ENCODE data around the gene BRDT. TPM values are rescaled to one million over a fixed set of nuclear protein-coding genes. Genes with fewer than 3 reads are reported as not detected.
A peak's percentile ranks its signal among the peaks of the same experiment; 100 is the strongest.

Gene BRDT
- total RNA-seq, result not detected in 2 replicates

- DNase-seq (ENCODE audit: low read depth), result no peak
Measured at GRCh38 chr1:91949356-91949699, at the start of gene BRDT. Gene BRDT, plus strand, starts transcription at chr1:91949401. Its CDS starts 13,354 bp downstream, at chr1:91962755.

- DNase-seq (ENCODE audit: low read depth), result peak; percentile 75
Measured at GRCh38 chr1:91900562-91900961, 48.6 kb upstream of the BRDT start.

- no peak for DNase-seq (ENCODE audit: low read depth)
Measured at GRCh38 chr1:91901231-91901630, 48.0 kb upstream of the BRDT start.

- no peak for DNase-seq (ENCODE audit: low read depth)
Measured at GRCh38 chr1:91912266-91912665, 36.9 kb upstream of the BRDT start.

GRCh38 chr1:91913018-91913417 lies 36.2 kb upstream of the BRDT start:
- DNase-seq (ENCODE audit: low read depth), result no peak

GRCh38 chr1:91916046-91916445 lies 33.2 kb upstream of the BRDT start:
- DNase-seq (ENCODE audit: low read depth), result no peak

GRCh38 chr1:91916811-91917460 lies 32.3 kb upstream of the BRDT start:
- DNase-seq (ENCODE audit: low read depth), result no peak

- DNase-seq (ENCODE audit: low read depth), result no peak
Measured at GRCh38 chr1:91919962-91920361, 29.2 kb upstream of the BRDT start.

- peak; percentile 91 for DNase-seq (ENCODE audit: low read depth)
Measured at GRCh38 chr1:91924146-91924545, 25.1 kb upstream of the BRDT start.

- DNase-seq (ENCODE audit: low read depth), result no peak
Measured at GRCh38 chr1:91925644-91926435, 23.4 kb upstream of the BRDT start.

GRCh38 chr1:91928026-91928425 lies 21.2 kb upstream of the BRDT start:
- no peak for DNase-seq (ENCODE audit: low read depth)

GRCh38 chr1:91929250-91929649 lies 20.0 kb upstream of the BRDT start:
- DNase-seq (ENCODE audit: low read depth), result peak; percentile 38

GRCh38 chr1:91937613-91938012 lies 11.6 kb upstream of the BRDT start:
- no peak for DNase-seq (ENCODE audit: low read depth)

- DNase-seq (ENCODE audit: low read depth), result no peak
Measured at GRCh38 chr1:91940496-91940895, 8.7 kb upstream of the BRDT start.

GRCh38 chr1:91944087-91944486 lies 5.1 kb upstream of the BRDT start:
- DNase-seq (ENCODE audit: low read depth), result no peak

- DNase-seq (ENCODE audit: low read depth), result no peak
Measured at GRCh38 chr1:91948097-91948496, 1.1 kb upstream of the BRDT start.

GRCh38 chr1:91948501-91949355 lies 473 bp upstream of the BRDT start:
- no peak for DNase-seq (ENCODE audit: low read depth)

- DNase-seq (ENCODE audit: low read depth), result no peak
Measured at GRCh38 chr1:91952187-91952586, 3.0 kb downstream of the BRDT start.

- no peak for DNase-seq (ENCODE audit: low read depth)
Measured at GRCh38 chr1:91958926-91959325, 9.7 kb downstream of the BRDT start.

GRCh38 chr1:91968334-91968733 lies 19.1 kb downstream of the BRDT start:
- no peak for DNase-seq (ENCODE audit: low read depth)

GRCh38 chr1:91979383-91979782 lies 30.2 kb downstream of the BRDT start:
- no peak for DNase-seq (ENCODE audit: low read depth)

GRCh38 chr1:91980663-91981062 lies 31.5 kb downstream of the BRDT start:
- DNase-seq (ENCODE audit: low read depth), result no peak
